MM.1S (cell line): Measurements from ENCODE around the gene MTMR12.

ENCODE experiments used
- DNase-seq: peaks from one replicate; pipeline ENCODE4 v3.0.0-alpha.2; 2015
- H2AFZ ChIP-seq: fragments of 300-600 bp; sonication (generic); 2 replicates; pipeline ENCODE4 v1.6.0; 2016; ENCODE audit warnings: antibody characterized with exemption, low read length
- H3F3A ChIP-seq: fragments of 300-600 bp; sonication (generic); 2 replicates; pipeline ENCODE4 v1.6.1; 2016; ENCODE audit warnings: mild to moderate bottlenecking, antibody characterized with exemption, low read length, moderate library complexity, mixed read lengths; ENCODE audit not compliant: insufficient read depth
- H3K27ac ChIP-seq: fragments of 300-600 bp; sonication (generic); 2 replicates; pipeline ENCODE4 v1.5.1; 2016; ENCODE audit warnings: mild to moderate bottlenecking, low read length
- H3K27me3 ChIP-seq: fragments of 300-600 bp; sonication (generic); replicated peaks from 2 replicates; pipeline ENCODE4 v1.6.0; 2016; ENCODE audit warnings: low read length; ENCODE audit not compliant: insufficient read depth
- H3K36me3 ChIP-seq: fragments of 300-600 bp; sonication (generic); replicated peaks from 2 replicates; pipeline ENCODE4 v1.6.1; 2016; ENCODE audit warnings: mild to moderate bottlenecking, low read length, mixed read lengths; ENCODE audit not compliant: insufficient read depth
- H3K4me1 ChIP-seq: fragments of 300-600 bp; sonication (generic); 2 replicates; pipeline ENCODE4 v1.6.1; 2016; ENCODE audit warnings: low read length, mixed read lengths
- H3K4me2 ChIP-seq: fragments of 300-600 bp; sonication (generic); 2 replicates; pipeline ENCODE4 v1.6.0; 2016; ENCODE audit warnings: low read depth, low read length
- H3K4me3 ChIP-seq: fragments of 300-600 bp; sonication (generic); 2 replicates; pipeline ENCODE4 v1.5.1; 2016; ENCODE audit warnings: low read length, mixed read lengths
- H3K79me2 ChIP-seq: fragments of 300-600 bp; sonication (generic); 2 replicates; pipeline ENCODE4 v1.6.1; 2016; ENCODE audit warnings: mixed run types, low read length, mixed read lengths
- H3K9ac ChIP-seq: fragments of 300-600 bp; sonication (generic); 2 replicates; pipeline ENCODE4 v1.6.1; 2016; ENCODE audit warnings: low read length, mixed read lengths
- H3K9me2 ChIP-seq: fragments of 300-600 bp; sonication (generic); replicated peaks from 2 replicates; pipeline ENCODE4 v1.6.1; 2016; ENCODE audit warnings: mild to moderate bottlenecking, low read length, mixed read lengths; ENCODE audit not compliant: insufficient read depth
- H3K9me3 ChIP-seq: fragments of 300-600 bp; sonication (generic); replicated peaks from 2 replicates; pipeline ENCODE4 v1.6.1; 2016; ENCODE audit warnings: mild to moderate bottlenecking, low read length, mixed read lengths; ENCODE audit not compliant: insufficient read depth
- H4K20me1 ChIP-seq: fragments of 300-600 bp; sonication (generic); 2 replicates; pipeline ENCODE4 v1.6.1; 2016; ENCODE audit warnings: mild to moderate bottlenecking, low read length, moderate library complexity, mixed read lengths; ENCODE audit not compliant: insufficient read depth
- EZH2 ChIP-seq: fragments of 300-600 bp; sonication (generic); optimal IDR thresholded peaks from 2 replicates; pipeline ENCODE3; 2017; ENCODE audit warnings: low read depth, mild to moderate bottlenecking, antibody characterized with exemption, low read length, mixed read lengths
- EZH2phosphoT487 ChIP-seq: fragments of 300-600 bp; sonication (generic); IDR thresholded peaks from 2 replicates; pipeline ENCODE4 v1.6.1; 2018; ENCODE audit warnings: antibody characterized with exemption, low read length
- TF ChIP-seq, protein P1 (sequence below): fragments of 300-600 bp; sonication (generic); IDR thresholded peaks from 2 replicates; pipeline ENCODE4 v1.5.1; 2016; ENCODE audit warnings: antibody characterized with exemption, low read length, mixed read lengths

MTMR12 gene

DNA sequence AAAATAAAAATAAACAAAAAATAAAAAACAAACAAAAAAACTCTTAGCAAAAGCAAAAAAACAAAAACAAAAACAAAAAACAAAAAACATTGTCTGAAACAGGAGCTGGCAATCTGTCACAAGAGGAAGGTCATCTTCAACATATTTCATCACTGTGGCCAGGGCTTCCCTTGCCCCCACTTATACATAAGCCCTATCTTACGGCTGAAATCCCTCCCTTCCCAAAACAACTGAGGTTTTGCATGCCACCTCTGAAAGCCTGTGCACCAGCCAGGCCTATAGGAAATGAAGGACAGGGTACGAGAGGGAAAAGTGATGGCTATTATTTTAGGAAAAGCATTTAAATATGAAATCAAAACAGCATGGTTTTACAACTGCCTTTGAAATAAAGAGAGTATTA, 10.8 kb downstream of the MTMR12 start:
- no peaks in the 10 kb centered on the region for H3K9me3 ChIP-seq
- H3K9ac ChIP-seq, result no peak overlapping the region
- H3K79me2 ChIP-seq, result peaks cover 97% of the 10 kb centered on the region
- no peak overlapping the region for H2AFZ ChIP-seq
- H3K4me2 ChIP-seq, result no peak overlapping the region
- no peaks in the 10 kb centered on the region for H3K36me3 ChIP-seq
- H3F3A ChIP-seq, result no peaks in the 10 kb centered on the region
- H3K4me3 ChIP-seq, result no peak overlapping the region
- no peaks in the 10 kb centered on the region for H3K9me2 ChIP-seq
- peaks cover 14% of the 10 kb centered on the region; the same call in 1 of the 2 replicates for H3K4me1 ChIP-seq
- no peak overlapping the region for H3K27ac ChIP-seq
- no peaks in the 10 kb centered on the region for H4K20me1 ChIP-seq
- no peaks in the 10 kb centered on the region for H3K27me3 ChIP-seq
- no peak for TF ChIP-seq EZH2
- TF ChIP-seq, protein P1, sequence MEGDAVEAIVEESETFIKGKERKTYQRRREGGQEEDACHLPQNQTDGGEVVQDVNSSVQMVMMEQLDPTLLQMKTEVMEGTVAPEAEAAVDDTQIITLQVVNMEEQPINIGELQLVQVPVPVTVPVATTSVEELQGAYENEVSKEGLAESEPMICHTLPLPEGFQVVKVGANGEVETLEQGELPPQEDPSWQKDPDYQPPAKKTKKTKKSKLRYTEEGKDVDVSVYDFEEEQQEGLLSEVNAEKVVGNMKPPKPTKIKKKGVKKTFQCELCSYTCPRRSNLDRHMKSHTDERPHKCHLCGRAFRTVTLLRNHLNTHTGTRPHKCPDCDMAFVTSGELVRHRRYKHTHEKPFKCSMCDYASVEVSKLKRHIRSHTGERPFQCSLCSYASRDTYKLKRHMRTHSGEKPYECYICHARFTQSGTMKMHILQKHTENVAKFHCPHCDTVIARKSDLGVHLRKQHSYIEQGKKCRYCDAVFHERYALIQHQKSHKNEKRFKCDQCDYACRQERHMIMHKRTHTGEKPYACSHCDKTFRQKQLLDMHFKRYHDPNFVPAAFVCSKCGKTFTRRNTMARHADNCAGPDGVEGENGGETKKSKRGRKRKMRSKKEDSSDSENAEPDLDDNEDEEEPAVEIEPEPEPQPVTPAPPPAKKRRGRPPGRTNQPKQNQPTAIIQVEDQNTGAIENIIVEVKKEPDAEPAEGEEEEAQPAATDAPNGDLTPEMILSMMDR, result no peak
- no peak for TF ChIP-seq EZH2phosphoT487
- no peak for DNase-seq

DNA sequence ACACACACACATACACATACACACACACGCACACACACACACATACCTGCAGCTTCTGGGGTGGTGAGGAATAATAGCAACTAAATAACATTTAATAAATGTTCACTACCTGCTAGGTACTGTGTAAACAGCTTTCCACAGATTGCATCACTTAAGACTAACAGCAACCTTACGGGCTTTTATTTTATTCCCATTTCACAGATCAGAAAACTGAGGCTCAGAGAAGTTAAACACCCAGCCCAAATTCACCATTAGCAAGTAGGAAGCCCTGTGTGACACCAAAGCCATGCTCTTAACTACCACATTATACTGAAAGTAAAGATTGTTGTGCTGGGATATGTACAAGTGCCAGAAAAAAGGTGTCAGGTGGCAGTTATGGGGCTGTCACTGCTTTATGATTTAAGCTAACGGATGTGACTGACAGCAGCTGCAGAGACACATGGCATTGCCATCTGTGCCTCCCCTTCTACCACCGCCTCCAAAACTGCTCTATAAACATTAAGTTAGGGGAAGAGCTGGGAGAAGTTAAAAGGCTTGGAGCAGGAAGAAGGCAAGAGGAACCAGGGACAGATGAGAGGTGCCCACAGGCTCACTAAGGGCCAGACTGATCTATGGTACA, 13.6 kb downstream of the MTMR12 start:
- Histone ChIP-seq H3K79me2 (peaks cover 95% of the 10 kb centered on the region), H3K4me1 (peaks cover 36% of the 10 kb centered on the region), H3K9ac (no peak overlapping the region), H3K9me2 (no peaks in the 10 kb centered on the region), H2AFZ (no peak overlapping the region), H4K20me1 (no peaks in the 10 kb centered on the region), H3K4me3 (no peak overlapping the region), H3K36me3 (no peaks in the 10 kb centered on the region), H3K9me3 (no peaks in the 10 kb centered on the region), H3K27me3 (no peaks in the 10 kb centered on the region), H3F3A (peaks cover 10% of the 10 kb centered on the region; the same call in 1 of the 2 replicates), H3K27ac (no peak overlapping the region), H3K4me2 (no peak overlapping the region)
- TF ChIP-seq, protein P1, result no peak
- TF ChIP-seq EZH2 (no peak), EZH2phosphoT487 (no peak)
- no peak for DNase-seq

DNA sequence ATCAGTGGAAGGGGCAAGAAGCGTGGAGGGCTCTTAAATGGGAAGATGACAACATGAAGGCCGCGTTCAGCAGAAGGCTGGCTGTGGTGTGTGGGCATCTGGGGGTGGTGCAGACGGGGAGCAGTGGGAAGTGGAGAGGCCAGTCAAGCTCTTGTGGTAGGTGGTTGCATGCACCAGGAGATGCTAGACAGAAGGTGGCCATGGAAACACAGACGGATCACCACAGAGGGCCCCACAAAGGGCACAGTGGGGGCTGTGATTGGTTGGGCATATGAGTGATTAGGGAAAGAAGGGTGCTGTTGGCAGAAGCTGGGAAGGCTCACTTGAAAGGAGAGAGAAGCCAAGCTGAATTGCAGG, 14.7 kb downstream of the MTMR12 start:
- Histone ChIP-seq H3K36me3 (0 out of 2 replicates have a peak, but pooled peaks cover 2% of the 10 kb centered on the region), H3K4me2 (no peak overlapping the region), H3K9me3 (no peaks in the 10 kb centered on the region), H3K4me1 (peaks cover 41% of the 10 kb centered on the region), H3K4me3 (no peak overlapping the region), H3F3A (peaks cover 10% of the 10 kb centered on the region; the same call in 1 of the 2 replicates), H3K27ac (no peak overlapping the region), H3K9ac (no peak overlapping the region), H3K9me2 (no peaks in the 10 kb centered on the region), H2AFZ (no peak overlapping the region), H3K79me2 (peaks cover 95% of the 10 kb centered on the region), H3K27me3 (no peaks in the 10 kb centered on the region), H4K20me1 (no peaks in the 10 kb centered on the region)
- no peak for TF ChIP-seq EZH2phosphoT487
- TF ChIP-seq EZH2, result no peak
- TF ChIP-seq, protein P1, result no peak
- DNase-seq, result no peak
